Stimulated activated CD8-positive, alpha-beta memory T cell treated with anti-CD3 and anti-CD28 coated beads, Interleukin-15, amount 100 ng/mL, for 48 hours (primary cell): Measurements from ENCODE around the gene PHRF1.
"Not testable (repeated sequence)": the region's sequence is repeated elsewhere in the genome, so short reads cannot be mapped to it uniquely, and the experiment has no call there.

Source experiments
- DNase-seq, 2 donors: peaks; one replicate each; pipeline ENCODE4 v3.0.0-alpha.2; 2020; ENCODE audit warnings: low read depth in 2 of 2

PHRF1 gene

DNA sequence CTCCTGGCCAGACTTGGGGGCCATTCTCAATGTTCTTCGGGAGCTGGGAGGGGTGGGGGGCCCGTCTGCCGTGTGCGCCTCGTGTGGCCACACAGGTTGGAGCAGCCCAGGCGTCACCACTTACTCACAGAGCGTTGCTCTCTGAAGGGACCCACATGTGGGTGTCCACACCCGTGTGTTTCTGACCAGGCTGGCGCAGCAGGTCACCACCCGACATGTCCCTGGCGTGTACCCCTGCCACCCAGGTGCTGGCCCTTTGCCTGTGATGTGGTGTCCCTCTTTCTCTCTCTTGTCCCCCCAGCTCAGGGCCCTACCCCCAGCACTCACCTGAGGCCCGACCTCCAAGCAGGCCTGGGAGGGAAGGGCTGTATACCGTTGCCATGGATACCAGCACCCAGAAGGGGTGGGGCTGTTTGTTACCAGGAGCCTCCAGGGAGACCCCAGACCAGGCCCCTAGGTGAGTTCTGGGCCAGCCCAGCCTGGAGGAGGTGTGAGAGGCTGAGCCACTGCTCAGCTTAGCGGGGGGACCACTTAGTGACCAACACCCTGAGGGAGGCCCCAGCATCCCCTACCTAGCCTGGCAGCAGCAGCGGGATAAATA lies 17.1 kb upstream of the PHRF1 start:
- no peak for DNase-seq

- DNase-seq: no peak
These were observed 16.5 kb upstream of the PHRF1 start for GRCh38 chr11:559712-560304.

- peak; percentile 89 to 93 for DNase-seq
These were observed 15.7 kb upstream of the PHRF1 start, which contains the start of the genes LMNTD2 and RASSF7 for GRCh38 chr11:560305-561147. TSS of gene LMNTD2 (minus strand) at chr11:560738. CDS start at chr11:560716, 22 bp downstream. TSS of gene RASSF7 (plus strand) at chr11:560970. CDS start at chr11:561769, 799 bp downstream.

DNA sequence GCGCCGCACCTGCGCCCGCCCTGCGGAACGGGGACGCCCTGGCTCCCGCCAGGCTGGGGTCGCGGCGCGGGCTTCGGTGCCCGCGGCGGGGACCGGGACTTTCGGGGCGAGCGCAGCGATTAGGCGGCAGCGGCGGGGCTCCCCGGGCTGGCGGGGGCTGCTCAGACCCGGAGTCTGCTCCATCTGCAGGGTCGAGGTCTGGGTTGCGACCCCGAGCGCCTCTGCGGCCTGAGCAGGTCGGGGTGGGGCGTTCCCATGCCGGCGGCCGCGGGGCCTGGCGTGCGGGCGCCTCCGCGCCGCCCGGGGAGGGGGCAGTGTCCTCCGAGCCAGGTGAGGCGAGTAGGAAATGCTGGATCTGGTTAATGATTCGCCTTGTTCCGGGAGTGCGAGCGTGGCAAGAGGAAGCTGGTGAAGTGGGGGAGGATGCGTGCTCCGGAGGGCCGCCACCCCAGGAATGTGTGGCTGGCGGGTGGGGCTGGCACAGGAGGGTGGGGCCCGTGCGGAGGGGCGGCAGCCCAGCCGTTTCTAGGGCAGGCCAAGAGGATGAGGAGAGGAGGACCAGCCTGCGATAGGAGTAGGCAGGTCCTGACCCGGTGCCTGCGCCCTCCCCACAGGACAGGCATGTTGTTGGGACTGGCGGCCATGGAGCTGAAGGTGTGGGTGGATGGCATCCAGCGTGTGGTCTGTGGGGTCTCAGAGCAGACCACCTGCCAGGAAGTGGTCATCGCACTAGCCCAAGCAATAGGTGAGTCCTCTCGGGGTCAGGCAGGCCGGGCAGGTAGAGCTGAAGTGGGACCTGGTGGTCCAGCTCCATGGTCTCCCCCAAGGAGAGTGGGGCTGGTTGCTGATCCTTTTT lies 14.9 kb upstream of the PHRF1 start:
- no peak for DNase-seq

GRCh38 chr11:562046-562645 lies 14.1 kb upstream of the PHRF1 start:
- no peak for DNase-seq

GRCh38 chr11:563066-563811 lies 13.0 kb upstream of the PHRF1 start:
- DNase-seq: no peak

- DNase-seq: no peak
These were observed 12.3 kb upstream of the PHRF1 start for GRCh38 chr11:563812-564578.

GRCh38 chr11:565921-566509 lies 10.3 kb upstream of the PHRF1 start:
- DNase-seq: no peak

GRCh38 chr11:567011-567628 lies 9.2 kb upstream of the PHRF1 start:
- DNase-seq: no peak

DNA sequence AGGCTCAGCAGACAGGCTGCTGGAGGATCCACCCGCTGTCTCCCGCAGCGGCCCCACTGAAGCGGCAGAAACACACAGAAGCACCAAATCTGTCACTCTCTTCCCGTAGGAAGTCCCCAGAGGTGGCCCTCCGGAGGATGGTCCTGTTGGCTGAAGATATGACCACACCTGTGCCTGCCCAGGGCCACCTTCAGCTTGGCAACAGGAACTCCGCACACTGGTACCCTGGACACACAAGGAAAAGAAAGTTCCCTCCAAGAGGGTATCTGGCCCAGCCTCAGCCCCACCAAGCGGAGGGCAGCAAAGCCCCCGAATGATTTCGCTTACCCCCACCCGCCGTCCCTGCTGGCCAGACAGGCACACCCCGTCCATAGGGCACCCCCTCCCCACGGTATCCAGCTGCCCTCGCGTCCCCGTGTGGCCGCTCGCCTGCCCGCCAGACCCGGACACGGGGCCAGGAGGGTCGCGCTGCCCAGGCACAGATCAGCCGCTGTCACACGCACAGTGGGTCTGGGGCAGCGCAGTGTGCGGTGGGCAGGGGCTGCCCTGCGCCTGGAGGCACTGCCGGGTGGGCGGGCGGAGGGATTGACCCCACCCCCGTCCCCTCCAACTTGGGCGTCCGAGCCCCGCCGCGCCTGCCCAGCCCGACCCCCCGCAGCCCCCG lies 8.5 kb upstream of the PHRF1 start:
- no peak for DNase-seq

GRCh38 chr11:568306-569157 lies 7.7 kb upstream of the PHRF1 start:
- peak; percentile 92 to 95 for DNase-seq

DNA sequence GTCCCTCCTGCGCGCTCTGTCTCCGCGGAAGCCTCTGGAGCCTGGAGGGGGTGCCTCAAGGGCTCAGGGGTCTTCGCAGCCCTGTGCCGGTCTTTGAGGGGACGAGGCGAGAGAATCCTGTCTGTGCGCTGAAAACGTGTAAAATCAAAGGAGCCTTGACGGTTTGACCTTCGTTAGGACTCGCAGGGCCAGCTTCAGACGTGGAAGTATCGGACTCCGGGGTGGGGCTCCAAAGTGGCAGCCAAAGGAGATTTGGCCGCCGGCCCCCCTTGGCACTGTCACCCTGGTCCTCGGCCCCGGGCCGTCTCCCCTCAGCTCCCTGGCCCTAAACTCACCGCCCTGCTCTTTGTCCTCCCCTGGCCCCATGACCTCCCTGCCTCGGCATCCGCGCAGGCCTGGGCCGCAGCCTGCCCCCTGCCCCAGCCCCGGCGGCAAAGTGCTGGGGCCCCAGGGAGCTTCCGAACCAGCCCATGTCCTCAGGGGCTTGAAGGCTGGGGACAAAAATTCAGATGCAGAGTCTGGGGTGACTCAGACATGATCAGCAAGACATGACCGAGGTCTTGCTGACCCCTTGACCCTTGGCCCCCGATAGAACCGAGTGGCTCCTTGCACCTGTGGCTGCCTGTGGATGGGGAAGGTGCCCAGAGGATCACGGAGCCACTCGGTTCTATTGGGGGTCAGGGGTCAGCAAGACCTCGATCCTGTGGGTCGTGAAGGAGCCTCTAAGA lies 6.9 kb upstream of the PHRF1 start:
- DNase-seq: no peak

- DNase-seq: no peak
These were observed 4.5 kb upstream of the PHRF1 start for GRCh38 chr11:571802-572185.

DNA sequence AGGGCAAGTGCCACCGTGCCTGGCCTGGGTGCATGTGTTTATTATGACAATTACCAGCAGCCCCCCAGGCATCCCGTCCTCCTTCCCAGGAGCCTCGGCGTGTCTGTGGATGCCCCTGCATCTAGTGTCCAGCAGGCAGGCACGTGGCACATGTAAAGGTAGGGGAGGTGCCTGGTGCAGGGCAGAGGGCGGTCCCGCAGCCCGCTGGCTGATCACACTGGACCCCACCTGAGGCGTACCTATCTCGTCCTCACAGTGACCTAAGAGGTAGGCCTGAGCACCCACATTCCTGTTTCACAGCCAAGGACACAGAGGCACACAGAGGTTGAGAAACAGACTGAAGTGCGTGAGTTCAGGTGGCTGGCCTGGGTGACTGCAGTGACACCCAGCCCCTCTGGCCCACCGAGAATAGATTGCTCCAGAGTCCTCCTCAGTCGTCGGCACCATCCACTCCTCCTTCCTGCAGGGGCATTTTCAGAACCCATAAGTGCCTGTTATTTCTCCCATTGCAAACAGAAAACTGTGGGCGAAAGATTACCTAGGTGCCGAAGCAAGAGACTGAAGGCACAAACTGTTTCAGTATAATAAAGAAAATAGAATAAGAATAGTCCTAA lies 3.0 kb upstream of the PHRF1 start:
- DNase-seq: no peak

DNA sequence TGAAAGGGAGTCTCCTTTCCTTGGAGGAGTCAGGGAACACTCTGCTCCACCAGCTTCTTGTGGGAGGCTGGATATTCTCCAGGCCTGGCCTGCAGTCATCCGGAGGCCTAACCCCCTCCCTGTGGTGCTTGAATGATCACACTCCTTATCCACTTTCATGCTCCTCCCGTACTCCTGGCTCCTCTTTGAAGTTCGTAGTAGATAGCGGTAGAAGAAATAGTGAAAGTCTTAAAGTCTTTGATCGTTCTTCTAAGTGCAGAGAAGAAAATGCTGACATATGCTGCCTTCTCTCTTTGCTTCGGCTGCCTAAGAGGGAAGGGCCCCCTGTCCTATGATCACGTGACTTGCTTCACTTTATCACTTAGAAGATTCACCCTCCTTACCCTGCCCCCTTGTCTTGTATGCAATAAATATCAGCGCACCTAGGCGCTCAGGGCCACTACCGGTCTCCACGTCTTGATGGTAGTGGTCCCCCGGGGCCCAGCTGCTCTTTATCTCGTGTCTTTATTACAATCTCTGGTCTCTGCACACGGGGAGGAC lies 2.2 kb upstream of the PHRF1 start:
- DNase-seq: not testable (repeated sequence)

DNA sequence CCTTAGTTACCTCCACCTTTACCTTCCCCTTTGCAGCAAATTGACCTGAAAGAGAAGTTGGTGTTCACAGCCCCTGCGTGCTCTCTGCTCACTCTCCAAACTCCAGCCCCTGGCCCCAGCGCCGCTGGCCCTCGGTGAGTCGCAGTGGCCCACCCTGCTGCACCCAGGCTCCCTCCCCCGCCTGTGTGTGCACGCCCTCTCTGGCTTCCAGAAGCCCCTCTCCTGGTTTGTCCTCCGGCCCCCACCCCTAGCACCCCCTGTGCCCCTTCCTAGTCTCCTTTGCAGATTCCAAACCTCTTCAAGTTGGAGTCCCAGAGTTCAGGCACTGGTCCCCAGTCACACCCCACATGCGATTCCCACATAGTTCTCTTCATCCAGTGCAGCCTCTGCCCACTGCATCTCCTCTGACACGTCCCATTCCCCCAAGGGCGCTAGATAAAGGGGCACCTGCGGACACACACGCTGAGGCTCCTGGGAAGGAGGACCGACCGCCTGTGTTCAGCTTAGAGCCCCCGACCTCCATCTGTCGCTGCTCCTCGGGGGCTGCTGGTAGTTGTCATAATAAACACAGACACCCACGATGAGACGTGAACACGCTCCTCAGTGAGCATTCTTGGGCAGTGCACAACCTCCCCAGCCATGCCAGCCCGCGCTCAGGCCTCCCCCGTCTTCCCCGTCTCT lies 1.5 kb upstream of the PHRF1 start:
- DNase-seq: no peak
